ENCODE data around the gene PRPH2.
"Not testable (repeated sequence)": the region's sequence is repeated elsewhere in the genome, so short reads cannot be mapped to it uniquely, and the experiment has no call there.

Gene PRPH2

DNA sequence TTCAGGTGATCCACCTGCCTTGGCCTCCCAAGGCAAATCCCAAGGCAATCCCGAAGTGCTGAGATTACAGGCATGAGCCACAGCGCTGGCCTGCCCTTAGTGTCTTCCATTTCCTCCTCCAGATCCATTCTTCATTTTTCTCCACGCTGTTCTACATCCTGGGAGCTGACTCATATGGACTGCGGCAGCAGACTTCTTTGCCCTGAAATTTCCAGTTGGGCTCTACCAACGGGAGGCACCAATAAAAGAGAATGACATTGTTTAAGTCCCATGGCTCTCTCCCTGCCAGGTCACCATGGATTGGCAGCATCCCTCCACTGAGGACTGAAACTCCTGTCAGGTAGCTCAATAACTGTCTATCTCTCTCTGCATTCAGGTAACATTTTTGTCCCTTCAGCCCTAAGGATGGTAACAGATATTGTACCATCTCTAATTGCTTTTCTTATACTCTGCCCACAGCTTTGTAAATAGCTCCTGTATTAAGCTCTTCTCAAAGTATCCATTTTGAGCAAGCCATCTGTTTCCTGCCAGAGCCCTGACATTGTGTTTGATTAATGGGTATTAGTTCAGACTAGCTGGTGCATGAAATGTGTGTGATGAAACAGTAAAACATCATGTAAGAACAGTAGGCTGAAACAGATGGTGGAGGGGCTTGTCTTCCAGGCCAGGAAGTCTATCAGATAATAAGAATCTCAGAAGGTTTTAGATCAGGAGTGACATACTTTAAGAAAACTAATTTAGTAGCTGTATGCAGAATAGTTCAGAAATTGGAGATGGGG is 19.9 kb upstream of the PRPH2 start:
- DNase-seq (ENCODE audit: low read depth), result peak; percentile 47

DNA sequence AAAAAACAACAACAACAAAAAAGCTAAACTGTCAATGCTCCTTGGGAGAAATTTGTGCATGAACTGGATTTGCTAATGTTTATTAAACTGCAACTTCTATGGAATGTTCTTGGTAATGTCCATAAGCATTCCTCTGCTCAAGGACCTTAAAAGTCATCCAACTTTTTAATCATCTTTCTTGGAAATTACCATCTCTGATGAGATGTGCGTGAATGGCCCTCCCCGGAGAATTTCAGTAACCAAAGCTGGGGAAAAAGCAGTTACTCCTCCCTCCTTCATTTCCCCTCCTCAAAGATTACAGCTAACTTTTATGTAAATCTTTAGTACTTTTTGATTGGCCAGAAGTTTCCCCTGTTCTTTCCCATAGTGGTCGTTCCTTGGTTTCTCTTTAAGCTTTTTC is 18.3 kb upstream of the PRPH2 start:
- no peak for DNase-seq (ENCODE audit: low read depth)

DNA sequence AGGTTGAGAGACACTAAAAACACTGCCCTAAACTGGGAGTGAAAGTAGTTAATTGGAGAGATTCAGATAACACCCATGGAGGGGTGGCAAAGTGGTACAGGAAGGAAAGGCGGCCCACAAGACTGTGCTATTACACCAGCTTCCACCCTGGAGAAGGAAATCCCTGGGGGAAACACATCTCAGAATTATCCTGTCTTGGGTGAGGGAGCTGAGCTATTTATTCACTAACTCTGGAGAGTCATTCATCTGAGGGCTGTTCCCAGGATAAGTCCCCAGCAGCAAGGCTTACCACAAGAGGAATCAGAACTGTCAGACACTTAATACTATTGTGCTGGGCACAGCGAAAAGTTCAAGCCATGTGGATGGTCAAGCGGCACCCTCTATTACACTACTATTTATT is 13.6 kb upstream of the PRPH2 start:
- DNase-seq (ENCODE audit: low read depth), result no peak

DNA sequence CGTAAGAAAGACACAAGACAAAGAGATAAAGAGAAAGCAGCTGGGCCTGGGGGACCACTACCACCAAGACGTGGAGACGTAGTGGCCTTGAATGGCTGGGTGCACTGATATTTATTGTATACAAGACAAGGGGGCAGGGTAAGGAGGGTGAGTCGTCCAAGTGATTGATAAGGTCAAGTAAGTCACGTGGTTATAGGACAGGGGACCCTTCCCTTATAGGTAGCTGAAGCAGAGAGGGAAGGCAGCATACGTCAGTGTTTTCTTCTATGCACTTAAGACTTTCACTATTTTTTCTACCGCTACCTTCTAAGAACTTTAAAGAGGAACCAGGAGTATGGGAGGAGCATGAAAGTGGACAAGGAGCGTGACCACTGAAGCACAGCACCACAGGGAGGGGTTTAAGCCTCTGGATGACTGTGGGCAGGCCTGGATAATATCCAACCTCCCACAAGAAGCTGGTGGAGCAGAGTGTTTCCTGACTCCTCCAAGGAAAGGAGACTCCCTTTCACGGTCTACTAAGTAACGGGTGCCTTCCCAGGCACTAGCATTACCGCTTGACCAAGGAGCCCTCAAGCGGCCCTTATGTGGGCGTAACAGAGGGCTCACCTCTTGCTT is 11.6 kb upstream of the PRPH2 start:
- not testable (repeated sequence) for DNase-seq (ENCODE audit: low read depth)

DNA sequence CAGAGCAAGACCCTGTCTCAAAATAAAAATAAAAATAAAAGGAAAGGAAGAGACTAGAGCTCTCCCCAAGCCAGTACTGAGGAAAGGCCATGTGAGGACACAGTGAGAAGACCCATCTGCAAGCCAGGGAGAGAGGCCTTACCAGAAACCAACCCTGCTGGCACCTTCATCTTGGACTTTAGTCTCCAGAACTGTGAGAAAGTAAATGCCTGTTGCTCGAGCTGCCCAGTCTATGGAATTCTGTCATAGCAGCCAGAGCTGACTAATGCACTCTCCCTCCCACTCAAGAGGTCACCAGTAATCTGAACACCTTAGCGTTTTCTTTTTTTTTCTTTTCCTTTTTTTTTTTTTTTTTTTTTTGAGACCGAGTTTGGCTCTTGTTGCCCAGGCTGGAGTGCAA is 7.3 kb upstream of the PRPH2 start:
- no peak for DNase-seq (ENCODE audit: low read depth)

DNA sequence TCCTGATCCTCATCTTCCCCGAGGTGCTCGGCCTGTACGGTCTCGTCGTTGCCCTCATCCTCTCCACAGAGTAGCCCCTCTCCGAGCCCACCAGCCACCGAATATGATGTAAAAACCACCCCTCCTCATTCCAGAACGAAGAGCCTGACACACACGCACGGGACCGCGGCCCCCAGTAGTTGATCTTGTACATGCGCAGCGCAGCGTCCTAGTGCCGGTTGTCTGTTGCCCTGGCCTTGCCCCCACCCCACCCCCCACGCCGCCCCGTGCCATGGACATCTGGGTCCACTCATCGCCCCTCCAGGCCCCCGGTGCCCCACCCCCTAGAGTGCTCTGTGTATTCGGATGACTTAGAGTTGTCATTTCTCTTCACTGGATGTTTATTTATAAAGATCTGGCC is 5.2 kb upstream of the PRPH2 start:
- DNase-seq (ENCODE audit: low read depth), result no peak

DNA sequence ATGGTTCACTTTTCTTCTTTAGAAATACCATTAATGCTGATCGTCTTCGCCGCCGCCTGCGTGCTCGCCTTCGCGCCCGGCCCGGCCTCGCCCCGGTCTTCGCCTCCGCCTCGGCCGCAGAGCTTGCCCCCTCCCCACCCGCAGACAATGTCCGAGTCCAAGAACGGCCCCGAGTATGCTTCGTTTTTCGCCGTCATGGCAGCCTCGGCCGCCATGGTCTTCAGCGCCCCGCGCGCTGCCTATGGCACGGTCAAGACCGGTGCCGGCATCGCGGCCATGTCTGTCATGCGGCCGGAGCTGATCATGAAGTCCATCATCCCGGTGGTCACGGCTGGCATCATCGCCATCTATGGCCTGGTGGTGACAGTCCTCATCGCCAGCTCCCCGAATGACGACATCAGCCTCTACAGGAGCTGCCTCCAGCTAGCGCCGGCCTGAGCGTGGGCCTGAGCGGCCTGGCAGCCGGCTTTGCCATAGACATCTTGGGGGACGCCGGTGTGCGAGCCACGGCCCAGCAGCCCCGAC is 4.8 kb upstream of the PRPH2 start:
- no peak for DNase-seq (ENCODE audit: low read depth)

DNA sequence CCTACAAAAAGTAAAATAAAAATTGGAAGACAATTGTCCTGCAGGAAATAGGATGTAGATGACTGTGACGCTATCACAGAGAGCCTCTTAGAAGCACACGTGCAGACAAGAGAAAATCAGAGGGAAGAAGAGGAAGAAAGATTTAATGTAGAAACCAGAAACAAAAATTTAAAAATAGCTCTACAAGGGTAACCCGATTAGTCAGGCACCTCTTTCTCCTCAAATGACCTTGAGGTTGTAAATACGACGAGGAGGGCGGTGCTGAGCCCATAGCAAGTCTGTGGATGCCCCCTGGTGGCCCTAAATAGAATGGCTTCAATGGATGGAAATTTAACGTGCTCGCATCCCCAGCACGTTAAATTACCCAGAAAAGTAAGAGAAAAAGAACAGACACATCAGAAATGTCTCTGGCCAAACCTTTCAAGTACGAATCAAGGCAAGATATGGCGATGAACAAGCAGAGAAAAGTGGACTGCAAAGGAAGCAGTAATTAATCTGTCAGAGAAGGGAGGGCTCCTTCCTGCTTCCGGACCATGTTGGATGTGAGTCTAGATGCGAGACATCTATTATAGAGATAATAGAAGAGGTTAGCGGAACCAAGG is 4.2 kb upstream of the PRPH2 start:
- peak; percentile 68 for DNase-seq (ENCODE audit: low read depth)

DNA sequence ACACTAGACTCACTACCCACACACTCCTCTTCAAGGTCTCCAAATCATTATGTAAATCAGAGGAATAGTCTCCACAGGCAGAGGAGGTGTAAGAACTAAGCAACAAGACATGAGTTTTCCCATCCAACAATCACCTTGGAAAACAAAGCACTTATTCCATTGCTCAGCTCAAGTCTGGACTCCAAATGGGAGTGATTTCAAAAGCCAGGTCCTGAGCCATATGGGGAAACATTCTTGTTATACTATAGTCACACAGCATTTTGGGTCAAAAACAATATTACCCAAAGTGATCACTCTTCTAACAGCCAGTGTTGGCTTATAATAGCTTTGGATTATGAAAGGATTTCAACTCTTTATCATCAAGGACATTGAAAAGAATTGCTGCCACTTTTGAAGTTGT is 3.6 kb upstream of the PRPH2 start:
- no peak for DNase-seq (ENCODE audit: low read depth)

DNA sequence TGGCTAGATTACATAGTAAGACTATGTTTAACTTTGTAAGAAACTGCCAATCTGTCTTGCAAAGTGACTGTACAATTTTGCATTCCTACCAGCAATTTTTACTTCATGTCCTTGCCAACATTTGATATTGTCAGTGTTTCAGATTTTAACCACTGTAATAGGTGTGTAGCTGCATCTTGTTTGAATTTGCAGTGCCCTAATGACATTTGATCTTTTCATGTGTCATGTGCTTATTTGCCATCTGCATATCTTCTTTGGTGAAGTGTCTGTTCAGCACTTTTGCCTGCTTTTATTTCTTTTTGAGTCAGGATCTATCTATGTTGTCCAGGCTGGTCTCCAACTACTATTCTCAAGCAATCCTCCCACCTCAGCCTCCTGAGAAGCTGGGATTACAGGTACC is 2.4 kb upstream of the PRPH2 start:
- no peak for DNase-seq (ENCODE audit: low read depth)

DNA sequence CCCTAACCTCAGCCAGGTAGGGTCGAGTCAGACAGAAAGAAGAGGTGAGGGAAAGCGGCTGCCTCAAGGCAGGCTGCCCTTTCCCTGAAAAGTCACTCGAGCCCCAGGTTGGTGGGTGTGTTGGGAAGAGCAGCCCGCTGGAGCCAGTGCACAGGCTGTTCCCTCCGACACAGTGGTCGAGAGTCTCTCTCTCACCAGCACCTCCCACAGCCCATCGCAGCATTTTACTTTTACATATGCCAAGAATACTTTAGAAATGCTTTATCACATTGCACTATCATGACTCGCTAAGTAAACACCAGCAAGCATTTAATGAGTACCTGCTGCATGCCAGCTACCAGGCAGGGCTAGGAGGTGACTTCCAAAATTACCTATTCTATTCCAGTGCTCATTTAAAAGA is 1.7 kb downstream of the PRPH2 start:
- no peak for DNase-seq (ENCODE audit: low read depth)

DNA sequence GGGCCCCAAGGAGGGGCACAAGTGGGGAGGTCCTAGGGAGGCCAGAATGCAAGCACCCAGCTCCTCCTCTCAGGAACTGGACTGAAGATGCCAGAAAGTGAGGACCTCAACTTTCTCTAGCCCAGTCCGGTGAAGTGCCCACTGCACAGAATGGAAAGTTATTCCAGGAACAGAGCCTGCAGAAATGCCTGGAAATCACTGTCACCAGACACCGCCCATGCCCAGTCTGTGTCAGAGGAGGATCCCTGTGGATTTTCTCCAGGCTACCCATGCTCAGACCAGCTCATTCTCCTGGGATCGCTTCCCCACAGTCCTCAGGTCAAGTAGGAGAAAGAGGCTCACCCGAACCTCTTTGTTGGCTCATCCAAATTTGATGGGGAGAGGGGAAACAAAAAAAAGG is 6.5 kb downstream of the PRPH2 start:
- no peak for DNase-seq (ENCODE audit: low read depth)

DNA sequence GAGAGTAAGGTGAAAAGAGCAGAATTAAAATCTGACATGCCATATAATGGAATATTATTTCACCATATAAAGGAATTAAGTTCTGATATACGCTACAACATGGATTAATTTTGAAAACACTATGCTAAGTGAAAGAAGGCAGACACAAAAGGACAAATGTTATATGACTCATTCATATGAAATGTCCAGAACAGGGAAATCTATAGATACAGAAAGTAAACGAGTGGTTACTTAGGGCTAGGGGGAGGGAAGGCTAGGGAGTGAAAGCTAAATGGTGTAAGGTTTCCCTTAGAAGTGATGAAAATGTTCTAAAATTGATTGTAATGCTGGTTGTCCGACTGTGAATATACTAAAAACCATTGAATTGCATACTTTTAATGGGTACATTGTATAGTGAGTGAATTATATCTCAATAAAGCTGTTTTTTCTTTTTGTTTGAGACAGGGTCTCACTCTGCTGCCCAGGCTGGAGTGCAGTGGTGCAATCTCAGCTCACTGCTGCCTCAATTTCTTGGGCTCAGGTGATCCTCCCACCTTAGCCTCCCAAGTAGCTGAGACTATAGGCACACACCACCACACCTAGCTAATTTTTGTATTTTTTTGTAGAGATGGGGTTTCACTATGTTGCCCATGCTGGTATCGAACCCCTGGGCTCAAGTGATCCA is 8.2 kb downstream of the PRPH2 start:
- no peak for DNase-seq (ENCODE audit: low read depth)

DNA sequence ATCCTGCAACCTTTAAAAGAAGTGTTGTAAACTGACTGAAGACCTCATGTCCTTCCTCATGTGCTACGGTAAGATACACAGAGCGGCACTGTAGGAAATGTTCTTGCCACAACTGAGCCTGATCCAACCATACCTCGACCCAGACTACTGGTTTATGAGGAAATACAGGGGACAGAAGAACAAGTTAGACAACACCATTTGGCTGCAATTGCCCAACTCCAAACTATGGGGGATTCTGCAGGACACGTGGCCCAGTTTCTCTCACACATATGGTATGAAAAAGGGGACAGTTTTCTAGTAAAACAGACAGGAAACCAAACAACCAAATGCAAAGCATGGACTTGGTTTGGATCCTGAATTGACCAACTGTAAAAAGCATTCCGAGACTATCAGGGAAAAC is 10.5 kb downstream of the PRPH2 start:
- no peak for DNase-seq (ENCODE audit: low read depth)

DNA sequence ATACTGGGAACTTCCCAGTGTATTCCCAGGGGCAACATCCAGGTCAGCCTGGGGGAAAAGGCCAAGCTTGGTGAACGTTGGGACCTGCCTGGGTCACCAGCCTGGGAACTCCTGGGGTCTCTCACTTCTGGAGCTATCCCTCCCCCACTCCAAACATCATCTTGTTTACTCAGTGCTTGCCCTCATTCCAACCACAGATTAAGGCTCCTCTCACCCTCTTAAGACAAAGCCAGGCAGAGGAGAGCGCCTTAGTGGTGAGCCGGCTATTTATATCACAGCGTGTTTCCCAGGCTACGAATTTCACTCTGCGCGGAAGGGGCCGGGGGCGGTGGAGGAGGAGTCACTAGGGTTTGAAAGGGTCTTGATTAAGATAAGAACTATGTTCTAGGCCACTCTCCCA is 12.1 kb downstream of the PRPH2 start:
- no peak for DNase-seq (ENCODE audit: low read depth)

DNA sequence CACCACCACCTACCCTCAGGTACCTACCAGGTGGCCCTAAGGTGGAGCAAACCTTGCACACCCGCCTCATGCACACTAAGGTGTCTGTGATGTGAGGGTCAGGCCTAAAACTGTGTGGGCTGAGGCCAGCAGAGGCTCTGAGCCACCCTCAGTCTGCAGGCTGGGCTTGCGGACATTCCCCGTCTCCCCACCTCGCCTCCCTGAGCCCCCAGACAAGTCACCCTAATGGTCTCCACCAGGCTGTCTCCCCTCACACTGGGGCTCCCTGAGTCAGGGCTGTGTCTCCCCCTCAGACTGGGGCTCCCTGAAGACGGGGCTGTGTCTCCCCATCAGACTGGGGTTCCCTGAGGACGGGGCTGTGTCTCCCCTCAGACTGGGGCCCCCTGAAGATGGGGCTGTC is 12.5 kb downstream of the PRPH2 start:
- no peak for DNase-seq (ENCODE audit: low read depth)

DNA sequence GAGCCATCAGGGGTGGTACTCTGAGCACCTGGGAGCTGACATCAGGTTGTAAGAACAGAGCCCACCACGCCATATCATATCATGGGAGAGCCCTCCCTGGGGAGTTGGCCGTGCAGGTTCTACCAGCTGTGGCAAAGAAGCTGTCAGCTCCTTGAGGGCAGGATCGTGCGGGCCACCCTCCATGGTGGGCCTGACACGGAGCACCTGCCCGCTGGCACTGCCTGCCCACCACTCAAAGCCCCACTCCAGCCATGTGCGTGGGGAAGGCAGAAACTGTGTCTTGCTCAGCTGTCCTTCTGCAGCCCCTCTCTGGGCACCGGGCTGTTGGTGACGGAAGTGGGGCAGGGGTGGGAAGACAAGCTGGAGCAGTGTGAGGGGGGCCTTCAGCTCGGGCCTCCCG is 14.3 kb downstream of the PRPH2 start:
- no peak for DNase-seq (ENCODE audit: low read depth)

DNA sequence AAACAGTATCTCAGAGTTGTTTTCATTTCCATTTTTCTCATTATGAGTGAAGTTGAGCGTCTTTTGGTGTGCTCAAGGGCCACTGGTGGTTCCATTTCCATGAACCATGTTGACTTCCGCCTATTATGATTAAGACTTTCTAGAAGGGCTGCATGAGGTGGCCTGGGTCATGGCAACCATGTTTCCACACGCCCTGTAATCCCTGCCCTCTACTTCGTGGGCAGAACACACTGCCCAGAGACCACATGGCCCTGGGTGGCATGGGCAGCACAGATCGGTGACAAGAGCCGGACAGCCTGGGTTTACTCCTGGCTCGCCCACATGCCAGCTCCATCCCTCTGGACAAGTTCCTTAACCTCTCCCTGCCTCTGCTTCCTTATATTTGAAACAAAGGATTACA is 14.8 kb downstream of the PRPH2 start:
- DNase-seq (ENCODE audit: low read depth), result no peak

DNA sequence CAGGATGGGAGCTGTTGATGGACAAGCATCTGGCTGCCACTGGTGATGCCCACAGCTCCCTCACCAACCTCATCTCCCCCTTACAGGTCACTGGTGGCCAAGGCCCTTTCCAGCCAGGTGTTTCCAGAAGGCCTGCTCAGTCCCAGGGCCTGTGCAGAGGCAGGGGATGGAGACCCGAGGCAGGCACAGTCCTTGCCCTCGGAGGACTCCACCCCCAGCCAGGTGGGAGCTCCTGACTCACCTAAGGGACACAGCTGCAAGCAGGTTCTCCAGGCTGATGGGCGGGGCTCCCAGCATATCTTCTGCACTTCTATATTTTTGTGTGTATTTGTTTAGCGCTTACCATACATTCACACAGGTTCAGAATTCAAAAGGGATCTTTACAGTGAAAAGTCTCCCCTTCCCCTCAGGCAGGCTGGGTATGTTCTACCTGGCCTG is 17.4 kb downstream of the PRPH2 start:
- no peak for DNase-seq (ENCODE audit: low read depth)

DNA sequence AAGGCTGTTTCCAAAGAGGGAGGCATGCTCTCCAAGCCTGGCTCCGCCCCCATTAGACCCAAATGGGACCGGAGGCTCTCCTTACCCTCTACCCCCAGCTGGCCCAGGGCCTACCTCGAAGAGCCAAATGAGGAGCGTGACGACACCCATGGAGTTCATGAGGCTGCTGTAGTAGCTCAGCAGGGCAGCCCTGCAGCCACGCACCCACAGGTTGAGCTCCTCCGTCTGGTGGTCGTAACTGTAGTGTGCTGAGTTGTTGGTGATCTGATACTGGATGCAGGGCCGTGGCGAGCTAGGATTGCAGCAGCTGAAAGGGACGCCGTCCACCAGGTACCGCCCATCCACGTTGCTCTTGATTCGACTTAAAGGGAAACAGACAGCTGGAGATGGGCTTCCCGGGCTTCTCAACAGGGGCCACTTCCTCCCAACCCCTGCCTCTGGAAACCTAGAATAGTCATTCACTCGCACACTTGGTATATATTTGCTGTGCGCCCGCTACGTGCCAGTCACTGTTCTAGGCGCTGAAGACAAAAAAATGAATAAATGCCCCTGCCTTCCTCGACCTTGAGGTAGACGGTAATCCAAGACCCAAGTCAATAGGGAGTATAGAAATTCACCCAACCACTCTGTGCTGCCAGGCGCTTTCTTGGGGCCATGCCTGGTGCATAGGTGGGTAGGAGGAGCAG is 18.0 kb downstream of the PRPH2 start:
- DNase-seq (ENCODE audit: low read depth), result no peak

DNA sequence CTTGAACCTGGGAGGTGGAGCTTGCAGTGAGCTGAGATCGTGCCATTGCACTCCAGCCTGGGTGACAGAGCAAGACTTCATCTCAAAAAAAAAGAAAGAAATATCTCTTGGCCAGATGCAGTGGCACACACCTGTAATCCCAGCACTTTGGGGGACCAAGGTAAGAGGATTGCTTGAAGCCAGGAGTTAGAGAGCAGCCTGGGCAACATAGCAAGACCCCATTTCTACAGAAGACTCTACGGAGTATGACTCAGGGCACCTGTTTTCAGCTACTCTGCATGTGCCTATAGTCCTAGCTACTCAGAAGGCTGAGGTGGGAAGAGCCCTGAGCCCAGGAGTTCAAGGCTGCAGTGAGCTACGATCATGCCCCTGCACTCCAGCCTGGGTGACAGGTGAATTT is 19.6 kb downstream of the PRPH2 start:
- not testable (repeated sequence) for DNase-seq (ENCODE audit: low read depth)

DNA sequence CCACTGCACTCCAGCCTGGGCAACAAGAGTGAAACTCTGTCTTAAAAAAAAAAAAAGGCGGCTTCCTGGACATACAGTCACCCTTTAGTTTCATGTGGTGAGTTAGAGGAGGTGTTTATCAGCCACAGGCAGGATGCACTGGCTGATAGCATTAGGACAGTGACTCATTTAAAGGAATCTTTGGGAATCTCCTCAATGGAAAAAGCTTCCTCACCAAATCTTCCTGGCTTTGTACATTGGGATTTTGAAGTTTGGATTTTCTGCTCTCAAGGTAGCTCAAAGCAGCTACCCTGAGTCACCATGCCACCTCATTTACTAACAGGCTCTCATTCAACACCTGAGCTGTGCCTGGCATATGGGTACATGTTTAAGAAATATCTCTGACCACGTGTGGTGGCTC is 20.2 kb downstream of the PRPH2 start:
- no peak for DNase-seq (ENCODE audit: low read depth)
